ENCODE data around the gene STARD4. TPM values are rescaled to one million over a fixed set of nuclear protein-coding genes. Genes with fewer than 3 reads are reported as not detected.
A peak's percentile ranks its signal among the peaks of the same experiment; 100 is the strongest.

The STARD4 gene, protein sequence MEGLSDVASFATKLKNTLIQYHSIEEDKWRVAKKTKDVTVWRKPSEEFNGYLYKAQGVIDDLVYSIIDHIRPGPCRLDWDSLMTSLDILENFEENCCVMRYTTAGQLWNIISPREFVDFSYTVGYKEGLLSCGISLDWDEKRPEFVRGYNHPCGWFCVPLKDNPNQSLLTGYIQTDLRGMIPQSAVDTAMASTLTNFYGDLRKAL
- polyA plus RNA-seq (2013, experiment 1 of 2; ENCODE audit: insufficient read length), result 48.0 TPM
- polyA plus RNA-seq (2013, experiment 2 of 2; ENCODE audit: insufficient read length), result 47.5 TPM

DNA sequence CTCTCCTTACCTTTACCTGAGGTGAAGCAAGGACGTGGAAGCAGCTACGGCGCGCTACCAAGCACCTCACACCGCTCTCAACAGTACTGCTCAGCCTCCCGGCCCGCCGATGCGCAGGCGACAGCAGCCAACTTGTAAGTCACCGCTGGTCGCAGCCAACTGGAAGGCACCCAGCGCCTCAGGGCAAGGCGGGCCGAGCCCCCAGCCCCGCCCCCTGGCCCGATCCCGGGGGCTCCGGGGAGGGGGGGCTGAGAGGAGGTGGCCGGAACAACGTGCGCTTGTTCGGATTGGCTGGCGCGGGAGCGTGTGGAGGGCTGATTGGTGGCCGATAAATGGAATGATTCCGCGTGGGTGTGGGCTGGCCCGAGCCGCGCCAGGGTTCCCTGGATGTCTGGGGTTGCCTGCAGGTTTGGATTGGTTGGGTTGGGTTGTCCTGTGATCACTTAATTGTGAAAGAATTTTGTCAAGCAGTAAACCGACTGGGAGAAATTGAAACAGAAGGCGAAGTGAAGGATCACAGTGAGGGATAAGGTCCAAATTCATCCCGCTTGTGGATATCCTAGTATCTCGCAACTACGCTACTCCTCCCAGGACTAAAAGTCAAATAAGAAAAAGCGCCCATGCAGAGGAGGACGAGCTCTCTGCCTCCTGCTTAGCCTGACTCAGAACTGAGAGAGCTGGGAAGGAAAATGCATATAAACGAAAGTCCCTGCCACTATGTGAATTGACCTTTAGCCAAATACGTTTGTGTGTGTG is at the start of gene STARD4:
TSS of gene STARD4 (minus strand) at position 161 of the 756 bp plus-strand sequence. CDS start 5,102 bp downstream, outside the sequence.
- DNase-seq, result peak; percentile 98

DNA sequence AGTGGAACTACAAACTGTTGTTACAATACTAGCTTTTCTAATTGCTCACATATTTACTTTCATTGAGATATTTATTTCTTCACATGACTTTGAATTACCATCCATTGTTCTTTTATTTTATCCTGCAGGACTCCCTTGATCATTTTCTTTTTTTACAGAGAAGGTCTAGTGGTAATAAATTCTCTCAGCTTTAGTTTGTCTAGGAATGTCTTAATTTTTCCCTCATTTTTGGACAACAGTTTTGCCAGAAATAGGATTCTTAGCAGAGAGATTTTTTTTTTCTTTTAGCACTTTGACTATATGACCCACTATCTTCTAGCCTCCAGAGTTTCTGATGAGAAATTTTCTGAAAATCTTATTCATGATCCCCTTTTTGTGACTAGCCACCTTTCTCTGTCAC is 47.3 kb upstream of the STARD4 start:
- no peak for DNase-seq

DNA sequence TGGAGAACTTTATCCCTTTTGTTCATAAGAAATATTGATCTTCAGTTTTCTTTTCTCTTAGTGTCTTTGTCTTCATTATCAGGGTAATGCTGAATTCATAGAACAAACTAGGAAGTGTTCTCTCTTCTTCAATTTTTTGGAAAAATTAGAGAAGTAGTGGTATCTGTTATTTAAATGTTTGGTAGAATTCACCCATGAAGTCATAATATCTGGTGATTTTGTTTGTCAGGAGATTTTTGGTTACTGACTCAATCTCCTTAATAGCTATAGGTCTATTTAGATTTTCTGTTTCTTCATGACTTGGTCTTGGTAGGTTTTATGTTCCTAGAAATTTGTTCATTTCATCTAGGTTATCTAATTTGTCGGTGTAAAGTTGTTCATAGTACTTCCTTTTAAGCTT is 45.4 kb upstream of the STARD4 start:
- no peak for DNase-seq

DNA sequence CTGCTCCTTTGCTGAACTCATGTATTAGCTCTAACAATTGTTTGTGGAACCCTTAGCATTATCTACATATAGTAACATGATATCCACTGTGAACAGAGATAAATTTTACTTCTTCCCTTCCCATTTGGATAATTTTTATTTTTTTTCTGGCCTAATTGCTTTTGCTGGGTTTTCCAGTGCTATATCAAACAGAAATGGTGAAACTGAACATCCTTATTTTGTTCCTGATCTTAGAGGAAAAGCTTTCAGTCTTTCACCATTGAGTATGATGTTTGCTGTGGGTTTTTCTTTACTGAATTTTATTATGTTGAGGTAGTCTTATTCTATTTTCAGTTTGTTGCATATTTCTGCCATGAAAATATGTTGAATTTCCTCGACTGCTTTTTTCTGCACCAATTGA is 44.8 kb upstream of the STARD4 start:
- no peak for DNase-seq

DNA sequence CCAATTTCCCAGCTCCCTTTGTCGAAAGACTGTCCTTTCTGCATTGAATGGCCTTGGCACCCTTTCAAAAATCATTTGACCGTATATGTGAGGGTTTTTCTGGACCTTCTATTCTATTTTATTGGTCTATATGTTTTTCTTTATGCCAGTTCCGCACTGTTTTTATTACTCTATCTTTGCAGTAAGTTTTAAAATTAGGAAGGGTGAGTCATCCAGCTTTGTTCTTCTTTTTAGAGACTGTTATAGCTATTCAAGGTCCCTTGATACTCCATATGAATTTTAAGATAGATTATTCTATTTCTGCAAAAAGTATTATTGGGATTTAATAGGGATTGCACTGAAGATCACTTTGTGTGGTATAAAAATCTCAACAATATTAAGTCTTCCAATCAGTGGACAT is 44.2 kb upstream of the STARD4 start:
- no peak for DNase-seq

DNA sequence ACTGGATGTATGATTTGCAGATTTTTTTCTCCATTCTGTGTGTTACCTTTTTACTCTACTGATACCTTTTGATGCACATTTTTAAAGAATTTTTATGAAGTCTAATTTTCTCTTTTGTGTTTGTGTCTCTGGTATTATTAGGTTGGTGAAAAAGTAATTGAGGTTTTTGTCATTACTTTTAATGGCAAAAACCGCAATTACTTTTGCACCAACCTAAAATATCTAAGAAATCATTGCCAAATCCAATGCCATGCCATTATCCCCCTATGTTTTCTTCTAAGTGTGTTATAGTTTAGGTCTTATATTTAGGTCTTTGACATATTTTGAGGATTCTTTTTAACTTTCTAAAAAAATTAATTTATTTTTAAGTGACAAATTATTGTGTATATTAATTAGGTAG is 43.4 kb upstream of the STARD4 start:
- no peak for DNase-seq

DNA sequence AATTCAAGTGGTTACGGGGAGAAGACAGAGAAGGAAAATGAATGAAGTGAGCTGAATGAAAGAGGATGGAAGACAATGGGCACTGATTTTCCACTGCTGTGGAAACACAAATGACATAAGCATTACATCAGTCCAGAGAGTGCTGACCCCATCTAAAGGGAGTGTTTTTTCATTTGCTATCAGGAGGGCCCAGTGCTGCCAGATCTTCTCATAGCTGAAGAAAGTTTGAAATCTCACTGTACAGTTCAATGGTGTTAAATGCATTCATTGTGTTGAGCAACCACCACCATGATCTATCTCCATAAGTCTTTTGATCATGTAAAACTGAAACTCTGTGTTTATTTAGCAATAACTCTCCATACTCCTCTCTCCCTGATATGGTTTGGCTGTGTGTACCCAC is 41.5 kb upstream of the STARD4 start:
- no peak for DNase-seq

DNA sequence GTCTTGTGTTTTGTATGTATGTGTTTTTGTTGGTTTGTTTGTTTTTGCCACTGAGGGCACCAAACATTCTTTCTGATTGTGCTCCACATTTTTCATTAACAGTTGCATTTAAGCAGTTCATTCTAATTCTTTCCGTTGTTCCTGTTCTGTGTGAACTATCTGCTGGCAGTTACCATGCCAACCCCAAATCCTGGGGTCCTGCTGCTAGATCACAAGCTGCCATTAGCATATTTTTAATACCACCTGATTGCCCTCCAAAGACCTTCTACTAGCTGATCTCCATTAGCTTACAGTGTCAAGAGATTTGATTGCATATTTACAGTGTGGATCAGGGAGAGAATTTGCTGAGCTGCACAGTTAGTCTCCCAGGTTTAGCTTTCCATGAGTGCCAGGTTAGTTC is 40.6 kb upstream of the STARD4 start:
- DNase-seq, result no peak

DNA sequence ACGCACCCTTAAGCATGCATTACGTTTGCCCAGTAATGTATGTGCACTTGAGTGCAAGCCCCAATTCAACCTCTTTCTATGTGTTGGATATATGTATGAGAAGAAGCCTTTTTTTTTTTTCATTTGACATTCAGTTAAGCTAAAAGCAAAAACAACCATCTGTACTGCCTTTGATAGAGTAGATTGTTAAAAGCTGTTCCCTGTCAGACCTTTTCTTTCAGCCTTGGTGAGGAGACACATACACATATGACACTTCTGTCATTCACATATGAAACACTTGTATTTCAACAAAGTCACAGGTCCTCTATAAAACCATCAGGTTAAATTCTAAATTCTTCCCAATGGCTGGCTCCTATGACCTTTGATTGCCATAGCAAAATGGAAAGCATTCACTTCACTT is 40.2 kb upstream of the STARD4 start:
- no peak for DNase-seq

DNA sequence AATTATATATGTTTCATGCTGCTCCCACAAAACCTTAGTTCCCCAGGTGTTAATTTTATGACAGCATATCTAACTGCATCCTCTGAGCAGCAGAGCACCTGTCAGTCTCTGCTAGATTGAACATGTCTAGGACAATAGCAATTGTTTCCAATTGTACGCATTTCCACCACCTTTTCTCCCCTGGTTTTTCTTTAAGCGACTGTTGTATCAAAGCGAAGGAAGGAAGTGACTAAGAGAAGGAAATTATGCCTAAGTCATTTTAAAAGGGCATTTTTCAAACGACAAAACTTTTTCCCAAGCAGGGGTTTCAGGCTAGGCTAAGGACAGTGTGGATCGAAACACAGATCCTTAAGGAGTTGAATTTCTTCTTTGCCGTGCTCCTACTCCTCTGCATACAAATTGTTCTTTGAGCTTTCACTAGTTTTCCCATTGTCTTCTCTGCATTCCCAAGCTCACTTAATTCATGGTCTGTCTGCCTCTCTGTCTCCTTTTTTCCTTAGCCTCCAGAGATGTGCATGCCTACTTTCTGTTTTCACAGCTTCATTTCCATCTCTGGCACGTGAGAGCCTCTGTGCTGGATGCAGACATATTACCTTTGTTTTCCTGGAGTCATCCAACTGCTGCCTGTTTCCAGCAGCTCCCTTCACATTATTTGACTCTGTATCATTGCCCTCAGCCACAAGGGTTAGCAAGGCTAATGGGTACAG is 39.4 kb upstream of the STARD4 start:
- no peak for DNase-seq

DNA sequence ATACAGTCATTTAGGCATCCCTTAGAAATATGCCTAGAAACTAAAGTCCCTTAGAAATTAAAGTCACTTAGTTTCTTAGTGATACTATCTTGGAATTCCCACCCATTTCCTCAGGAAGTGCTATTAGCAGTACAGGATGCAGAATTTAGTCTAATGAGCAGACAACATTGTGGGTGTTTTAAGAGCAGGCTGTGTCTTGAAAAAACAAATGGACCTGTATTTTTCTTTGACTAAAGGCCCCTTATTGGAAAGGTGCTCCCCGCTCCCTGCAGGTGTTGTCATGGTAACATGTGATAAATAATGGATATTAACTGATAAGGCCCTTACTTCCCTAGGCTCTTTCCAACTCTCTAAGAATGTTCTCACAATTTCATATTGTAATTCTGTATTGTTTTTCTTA is 38.8 kb upstream of the STARD4 start:
- no peak for DNase-seq

DNA sequence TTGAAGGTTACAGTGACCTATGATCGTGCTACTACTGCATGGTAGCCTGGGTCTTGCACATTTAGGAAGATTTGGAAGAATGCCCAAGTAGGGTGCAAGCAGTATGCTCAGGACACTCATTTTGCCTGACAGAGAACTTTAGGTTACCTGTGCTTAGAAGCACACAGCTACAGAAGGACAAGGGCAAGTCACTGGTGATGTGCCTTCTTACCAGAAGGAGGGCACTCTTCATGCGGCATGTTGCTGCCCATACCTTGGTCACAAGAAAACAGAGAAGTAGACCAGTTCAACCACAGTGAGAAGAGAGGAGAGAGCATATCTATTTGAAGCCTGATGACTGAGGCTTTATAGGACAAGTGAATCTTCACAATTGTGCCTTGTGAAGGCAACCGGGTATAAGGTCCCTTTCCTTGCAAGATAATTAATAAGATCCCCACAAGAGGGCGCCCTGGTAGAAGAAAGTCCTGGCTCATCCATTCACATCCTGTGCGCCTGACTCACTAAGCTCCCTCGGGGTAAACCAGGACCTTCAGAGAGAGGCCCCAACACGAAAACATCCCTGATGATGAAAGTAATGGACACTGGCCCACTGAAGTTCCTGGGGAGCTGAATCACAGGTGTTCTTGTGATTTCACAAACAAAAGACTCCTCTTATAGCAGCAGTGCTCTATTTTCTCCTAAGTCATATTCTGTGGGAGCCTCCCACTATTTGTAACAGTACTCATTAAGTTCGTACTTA is 38.1 kb upstream of the STARD4 start:
- peak; percentile 96 for DNase-seq

DNA sequence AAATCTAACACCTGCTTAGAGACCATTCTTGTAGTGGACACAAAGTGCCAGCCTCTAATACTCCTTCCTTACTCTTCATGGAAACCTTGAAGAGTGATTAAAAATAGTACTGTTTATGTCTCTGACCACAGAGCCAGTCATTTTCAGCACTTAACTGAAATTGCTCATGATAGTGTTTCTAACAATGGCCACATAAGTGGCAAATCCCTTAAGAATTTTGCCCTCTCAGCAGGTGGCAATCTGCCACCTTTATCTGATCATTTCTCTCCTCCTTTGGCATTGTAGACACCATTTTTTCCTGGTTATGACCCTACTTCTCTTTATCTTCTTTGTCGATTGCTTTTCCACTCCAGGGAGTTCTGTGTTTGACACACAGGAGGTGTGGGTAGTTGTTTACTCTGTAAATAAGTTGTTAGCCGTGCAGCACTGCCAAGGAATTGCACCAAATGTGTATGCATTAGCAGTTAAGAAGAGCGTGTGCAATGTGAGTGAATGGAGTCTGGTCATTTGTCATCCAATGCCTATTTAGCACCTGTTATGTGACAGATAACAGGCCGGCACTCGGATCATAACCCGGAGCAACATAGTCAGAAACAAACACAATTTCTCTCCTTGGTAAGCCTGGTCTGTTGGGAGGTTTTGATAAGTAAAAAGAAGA is 36.8 kb upstream of the STARD4 start:
- no peak for DNase-seq

DNA sequence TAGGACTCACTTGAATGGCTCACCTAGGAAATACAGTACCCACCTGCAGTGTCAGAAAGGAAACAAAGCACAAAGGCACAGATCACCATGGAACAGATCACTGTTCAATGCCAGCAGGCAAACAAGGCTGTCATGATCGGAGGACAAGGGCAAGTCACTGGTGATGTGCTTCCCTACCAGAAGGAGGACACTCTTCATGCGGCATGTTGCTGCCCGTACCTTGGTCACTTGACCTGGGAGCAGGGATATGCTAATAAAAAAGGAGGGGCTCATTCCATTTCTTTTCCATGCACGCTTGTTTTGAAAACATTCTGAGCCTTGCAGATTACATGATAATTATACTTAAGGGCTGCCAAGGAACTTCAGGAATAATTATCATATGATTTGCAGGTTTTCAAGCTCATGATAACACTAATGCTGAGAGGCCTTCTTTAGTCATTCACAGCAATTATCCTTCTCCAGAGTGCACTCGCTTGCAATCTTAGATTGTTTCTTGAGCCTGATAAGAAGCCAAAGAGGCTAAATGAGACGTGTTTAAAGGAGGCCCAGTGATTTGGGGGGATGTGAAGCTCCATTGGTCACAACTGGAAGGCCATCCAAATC is 36.1 kb upstream of the STARD4 start:
- no peak for DNase-seq

DNA sequence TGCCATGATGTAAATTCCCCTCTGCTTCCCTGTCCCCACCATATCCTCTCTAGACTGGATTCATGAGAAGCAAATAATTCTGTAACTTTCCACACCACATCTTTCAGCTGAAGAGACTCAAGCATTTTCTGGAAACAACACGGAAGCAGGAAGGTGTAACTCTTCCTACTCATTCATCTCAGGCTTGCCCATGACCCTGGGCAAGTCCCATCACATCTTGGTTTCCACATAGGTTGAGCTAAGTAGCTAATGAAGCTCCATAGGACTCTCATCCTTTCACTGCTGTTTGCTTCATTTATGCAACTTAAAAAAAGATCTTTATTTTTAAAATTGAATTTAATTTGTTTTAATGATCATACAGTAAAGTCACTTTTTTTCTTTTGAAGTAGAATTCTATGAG is 32.7 kb upstream of the STARD4 start:
- DNase-seq, result no peak

DNA sequence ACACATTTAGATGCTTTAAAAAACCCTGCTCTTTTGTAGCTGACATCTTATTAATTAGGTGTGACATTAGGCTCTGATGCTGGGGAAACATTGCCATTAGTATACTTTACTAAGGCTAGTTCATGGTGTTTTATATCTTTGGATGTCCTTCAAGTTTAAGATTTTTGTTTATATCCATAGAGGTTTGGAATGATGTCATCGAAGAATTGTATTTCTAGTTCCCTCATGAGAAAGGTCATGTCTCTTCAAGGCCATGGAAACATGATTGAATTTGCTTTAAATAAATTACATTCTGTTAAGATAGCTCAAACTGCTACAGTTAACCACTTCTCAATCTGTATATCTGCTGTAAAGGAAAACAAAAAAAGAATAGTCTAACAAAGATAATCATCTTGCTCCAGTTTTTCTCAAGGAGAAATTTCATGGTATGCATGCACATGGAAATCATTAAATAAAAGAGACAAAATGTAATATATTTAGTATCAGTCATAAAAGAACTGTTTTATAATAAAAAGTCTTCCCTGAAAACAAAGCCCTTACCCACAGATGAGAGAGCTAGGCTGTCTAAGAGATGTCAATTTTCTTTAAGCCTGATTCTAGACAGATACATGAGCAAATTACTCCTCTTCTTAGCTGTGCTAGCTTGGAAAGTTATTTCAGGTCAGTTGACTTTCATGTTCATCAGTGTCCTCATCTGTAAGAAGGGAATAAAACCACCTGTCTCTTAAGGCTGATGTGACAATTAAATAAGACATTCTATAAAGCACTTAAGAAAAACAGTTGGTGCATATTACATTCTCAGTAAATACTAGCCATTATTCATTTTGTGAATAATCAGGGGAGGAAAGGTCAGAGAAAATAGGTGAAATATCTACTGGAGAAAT is 25.0 kb upstream of the STARD4 start:
- no peak for DNase-seq

DNA sequence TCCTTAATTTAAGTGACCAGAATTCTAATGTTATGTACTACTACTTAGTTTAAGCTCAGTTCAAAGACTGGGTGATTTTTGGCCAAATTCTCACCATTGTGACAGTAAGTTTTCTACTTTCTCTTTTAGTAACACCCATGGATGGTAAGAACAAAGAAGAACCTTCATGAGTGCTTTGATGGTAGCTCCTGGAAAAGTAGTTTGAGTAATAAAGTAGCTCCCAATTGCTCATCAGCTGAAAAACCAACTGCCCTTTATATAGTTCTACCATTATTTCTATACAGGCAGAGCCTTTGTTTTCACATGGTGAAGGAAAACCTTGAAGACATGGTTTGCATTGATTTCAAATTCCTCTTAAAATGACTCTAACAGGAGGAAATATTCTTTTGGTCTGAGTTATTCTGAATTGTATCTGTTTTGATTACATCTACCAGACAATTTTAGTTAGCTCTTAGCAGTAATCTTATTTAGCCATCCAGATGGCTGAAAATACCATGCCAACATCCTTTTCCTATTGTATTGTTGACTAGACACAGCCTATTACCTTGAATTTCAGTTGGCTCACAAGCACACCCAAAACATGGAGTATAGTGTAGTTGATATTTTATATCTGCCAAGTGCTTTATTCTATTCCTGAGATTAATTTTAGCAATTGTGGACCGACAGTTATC is 23.7 kb upstream of the STARD4 start:
- no peak for DNase-seq

DNA sequence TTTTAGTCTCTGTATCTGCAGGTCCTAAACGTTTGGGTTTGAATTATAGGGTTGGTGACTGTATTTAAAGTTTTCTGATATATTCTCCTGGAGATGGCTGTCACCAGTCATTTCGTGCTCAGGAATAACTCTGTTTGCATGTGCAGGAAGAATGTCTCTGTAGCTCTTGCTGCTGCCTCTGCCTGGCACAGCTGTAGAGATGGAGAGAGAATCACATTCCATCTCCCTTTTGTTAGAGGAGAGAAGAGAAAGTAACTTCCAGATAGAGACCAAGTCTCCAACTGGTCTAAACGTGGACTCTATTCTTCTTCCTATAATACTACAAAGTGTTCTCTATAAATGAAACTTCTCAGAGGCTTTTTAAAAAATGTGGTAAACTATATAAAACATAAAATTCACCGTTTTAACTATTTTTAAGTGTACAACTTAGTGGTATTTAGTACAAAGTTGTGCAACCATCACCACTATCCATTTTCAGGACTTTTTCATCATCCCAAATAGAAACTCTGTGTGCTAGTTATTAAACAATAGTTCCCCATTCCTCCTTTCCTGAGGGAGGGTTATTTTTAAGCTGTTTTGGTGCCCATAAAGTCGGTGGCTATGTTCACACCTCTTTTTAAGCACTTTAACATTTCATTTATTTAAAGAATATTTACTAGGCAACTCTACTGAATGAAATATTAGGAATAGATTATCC is 20.7 kb upstream of the STARD4 start:
- DNase-seq, result no peak

DNA sequence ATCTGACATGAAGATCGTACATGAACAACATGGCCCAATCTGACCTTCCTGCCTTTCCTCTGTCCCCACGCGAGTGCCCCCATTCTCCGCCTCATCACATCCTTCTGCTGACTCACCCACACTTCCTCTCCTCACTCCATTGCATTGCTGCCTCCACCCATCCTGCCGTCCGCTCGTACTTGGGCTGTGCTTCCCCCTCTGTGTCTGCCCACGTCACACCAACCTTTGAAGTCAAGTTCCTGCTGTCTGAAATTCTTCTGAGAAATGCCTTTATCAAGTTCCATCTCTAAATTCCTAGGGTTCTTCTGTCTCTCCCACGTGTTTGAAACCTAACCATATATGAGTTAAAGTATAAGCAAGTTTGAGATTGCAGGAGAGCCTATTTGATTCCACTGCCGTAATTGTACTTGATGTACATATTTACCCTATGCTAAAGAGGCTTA is 18.0 kb upstream of the STARD4 start:
- peak; percentile 80 for DNase-seq

DNA sequence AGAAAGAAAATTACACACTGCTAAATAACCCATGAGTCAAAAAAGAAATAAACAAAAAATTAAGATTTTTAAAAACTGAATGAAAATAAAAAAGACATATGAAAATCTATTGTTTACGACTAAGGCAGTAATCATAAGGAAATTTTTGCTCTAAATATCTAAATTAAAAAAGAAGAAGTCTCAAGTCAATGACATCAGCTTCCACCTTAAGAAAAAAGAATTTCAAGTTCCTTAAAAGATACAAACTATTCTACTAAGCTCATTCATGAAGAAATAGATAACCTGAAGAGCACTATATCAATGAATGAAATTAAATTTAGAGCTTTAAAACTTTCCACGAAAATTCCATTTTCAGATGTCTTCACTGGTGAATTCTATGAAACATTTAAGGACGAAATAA is 15.7 kb upstream of the STARD4 start:
- no peak for DNase-seq
